ENCODE measurements around the gene SLC30A3.
A peak's percentile ranks its signal among the peaks of the same experiment; 100 is the strongest.

SLC30A3 gene

GRCh38 chr2:27261926-27262298 is 935 bp downstream of the SLC30A3 start:
- no peak for DNase-seq
- Histone ChIP-seq H3K27me3 (ENCODE audit: insufficient read depth, low read length, poor library complexity) (peaks cover 49% of the 10 kb centered on the region), H3K23ac (ENCODE audit: low read length) (no peak overlapping the region), H2BK120ac (ENCODE audit: low read depth, low read length) (no peak overlapping the region), H3K4me1 (ENCODE audit: control insufficient read depth, low read depth, low read length) (no peaks in the 10 kb centered on the region), H3K4ac (ENCODE audit: low read depth, low read length) (no peak overlapping the region), H4K5ac (ENCODE audit: low read length) (no peak overlapping the region), H3K4me3 (ENCODE audit: low read length) (no peak overlapping the region), H3K36me3 (ENCODE audit: control insufficient read depth, insufficient read depth, low read length) (no peaks in the 10 kb centered on the region), H4K8ac (ENCODE audit: low read depth, low read length) (no peak overlapping the region), H3K56ac (ENCODE audit: low read length) (no peak overlapping the region), H3K4me2 (ENCODE audit: low read length) (no peak overlapping the region), H3K9ac (ENCODE audit: low read length) (no peak overlapping the region), H2BK5ac (ENCODE audit: low read length) (no peak overlapping the region), H3K79me1 (ENCODE audit: low read length) (no peaks in the 10 kb centered on the region), H2BK15ac (replicated peaks; ENCODE audit: low read depth) (no peak overlapping the region), H3K18ac (ENCODE audit: low read length) (no peak overlapping the region), H3K27ac (ENCODE audit: low read depth, low read length) (no peak overlapping the region), H2AK5ac (ENCODE audit: low read length) (no peak overlapping the region), H3K79me2 (ENCODE audit: control insufficient read depth, insufficient read depth, low read length) (no peaks in the 10 kb centered on the region)
- WGBS (ENCODE audit: extremely low coverage, insufficient coverage, low lambda C conversion rate): no CpG with 5 or more reads among the region's 40 CpGs

DNA sequence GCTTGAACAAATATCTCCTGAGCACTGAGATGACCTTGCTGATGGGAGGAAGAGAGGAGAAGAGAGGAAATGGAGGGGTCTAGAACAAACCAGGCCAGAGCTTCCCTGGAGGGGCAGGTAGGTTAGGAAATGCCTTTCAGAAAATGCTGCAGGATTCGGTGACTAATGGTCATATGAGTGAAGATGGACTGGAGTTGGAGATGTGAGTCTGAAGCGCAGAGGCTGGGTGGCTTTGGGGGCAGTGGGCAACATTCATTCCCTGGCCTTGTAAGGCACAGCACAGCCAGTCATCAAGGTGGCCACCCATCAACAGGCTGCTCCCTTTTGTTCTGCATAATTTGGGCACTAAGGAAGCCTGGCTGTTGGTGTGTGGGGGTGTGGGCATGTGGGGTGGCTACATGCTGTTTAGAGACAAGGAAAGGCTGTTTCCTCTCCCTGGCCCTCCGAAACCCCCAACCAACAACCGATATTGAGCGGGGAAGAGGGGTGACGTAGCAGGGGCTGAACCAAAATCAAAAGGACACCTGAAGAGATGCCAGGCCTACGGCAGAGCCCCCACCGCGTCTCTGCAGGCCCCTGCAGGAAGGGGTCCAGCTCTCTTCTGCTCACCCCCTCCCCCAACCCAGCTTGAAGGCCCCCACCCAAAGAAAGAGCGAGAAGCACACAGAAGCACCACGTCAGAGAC is 1.5 kb downstream of the SLC30A3 start:
- peaks cover 48% of the 10 kb centered on the region for H3K27me3 ChIP-seq (ENCODE audit: insufficient read depth, low read length, poor library complexity)
- no peak overlapping the region for H3K4ac ChIP-seq (ENCODE audit: low read depth, low read length)
- no peak overlapping the region for H2AK5ac ChIP-seq (ENCODE audit: low read length)
- H3K23ac ChIP-seq (ENCODE audit: low read length): peak overlapping the region; percentile 9
- H2BK15ac ChIP-seq (replicated peaks; ENCODE audit: low read depth): no peak overlapping the region
- no CpG with 5 or more reads among the region's 11 CpGs for WGBS (ENCODE audit: extremely low coverage, insufficient coverage, low lambda C conversion rate)
- no peak overlapping the region for H3K56ac ChIP-seq (ENCODE audit: low read length)
- no peak overlapping the region for H4K5ac ChIP-seq (ENCODE audit: low read length)
- H3K4me2 ChIP-seq (ENCODE audit: low read length): no peak overlapping the region
- no peaks in the 10 kb centered on the region for H3K36me3 ChIP-seq (ENCODE audit: control insufficient read depth, insufficient read depth, low read length)
- H3K4me3 ChIP-seq (ENCODE audit: low read length): no peak overlapping the region
- H2BK5ac ChIP-seq (ENCODE audit: low read length): no peak overlapping the region
- H3K18ac ChIP-seq (ENCODE audit: low read length): no peak overlapping the region
- no peak overlapping the region for H3K9ac ChIP-seq (ENCODE audit: low read length)
- H3K4me1 ChIP-seq (ENCODE audit: control insufficient read depth, low read depth, low read length): no peaks in the 10 kb centered on the region
- no peaks in the 10 kb centered on the region for H3K79me2 ChIP-seq (ENCODE audit: control insufficient read depth, insufficient read depth, low read length)
- no peak overlapping the region for H3K27ac ChIP-seq (ENCODE audit: low read depth, low read length)
- H4K8ac ChIP-seq (ENCODE audit: low read depth, low read length): no peak overlapping the region
- no peaks in the 10 kb centered on the region for H3K79me1 ChIP-seq (ENCODE audit: low read length)
- H2BK120ac ChIP-seq (ENCODE audit: low read depth, low read length): no peak overlapping the region
- no peak for DNase-seq

GRCh38 chr2:27258051-27258450 is 4.8 kb downstream of the SLC30A3 start:
- H2BK5ac ChIP-seq (ENCODE audit: low read length): no peak overlapping the region
- no peak overlapping the region for H3K4ac ChIP-seq (ENCODE audit: low read depth, low read length)
- H3K4me3 ChIP-seq (ENCODE audit: low read length): no peak overlapping the region
- H3K9ac ChIP-seq (ENCODE audit: low read length): no peak overlapping the region
- H4K5ac ChIP-seq (ENCODE audit: low read length): no peak overlapping the region
- H2BK120ac ChIP-seq (ENCODE audit: low read depth, low read length): no peak overlapping the region
- H3K79me1 ChIP-seq (ENCODE audit: low read length): no peaks in the 10 kb centered on the region
- H3K27ac ChIP-seq (ENCODE audit: low read depth, low read length): no peak overlapping the region
- DNase-seq: no peak
- no peaks in the 10 kb centered on the region for H3K36me3 ChIP-seq (ENCODE audit: control insufficient read depth, insufficient read depth, low read length)
- H2BK15ac ChIP-seq (replicated peaks; ENCODE audit: low read depth): no peak overlapping the region
- H4K8ac ChIP-seq (ENCODE audit: low read depth, low read length): no peak overlapping the region
- H3K18ac ChIP-seq (ENCODE audit: low read length): no peak overlapping the region
- H2AK5ac ChIP-seq (ENCODE audit: low read length): no peak overlapping the region
- H3K27me3 ChIP-seq (ENCODE audit: insufficient read depth, low read length, poor library complexity): peaks cover 24% of the 10 kb centered on the region
- no peaks in the 10 kb centered on the region for H3K79me2 ChIP-seq (ENCODE audit: control insufficient read depth, insufficient read depth, low read length)
- no peak overlapping the region for H3K56ac ChIP-seq (ENCODE audit: low read length)
- no peak overlapping the region for H3K4me2 ChIP-seq (ENCODE audit: low read length)
- H3K23ac ChIP-seq (ENCODE audit: low read length): no peak overlapping the region
- H3K4me1 ChIP-seq (ENCODE audit: control insufficient read depth, low read depth, low read length): no peaks in the 10 kb centered on the region
- no CpG with 5 or more reads among the region's 8 CpGs for WGBS (ENCODE audit: extremely low coverage, insufficient coverage, low lambda C conversion rate)

DNA sequence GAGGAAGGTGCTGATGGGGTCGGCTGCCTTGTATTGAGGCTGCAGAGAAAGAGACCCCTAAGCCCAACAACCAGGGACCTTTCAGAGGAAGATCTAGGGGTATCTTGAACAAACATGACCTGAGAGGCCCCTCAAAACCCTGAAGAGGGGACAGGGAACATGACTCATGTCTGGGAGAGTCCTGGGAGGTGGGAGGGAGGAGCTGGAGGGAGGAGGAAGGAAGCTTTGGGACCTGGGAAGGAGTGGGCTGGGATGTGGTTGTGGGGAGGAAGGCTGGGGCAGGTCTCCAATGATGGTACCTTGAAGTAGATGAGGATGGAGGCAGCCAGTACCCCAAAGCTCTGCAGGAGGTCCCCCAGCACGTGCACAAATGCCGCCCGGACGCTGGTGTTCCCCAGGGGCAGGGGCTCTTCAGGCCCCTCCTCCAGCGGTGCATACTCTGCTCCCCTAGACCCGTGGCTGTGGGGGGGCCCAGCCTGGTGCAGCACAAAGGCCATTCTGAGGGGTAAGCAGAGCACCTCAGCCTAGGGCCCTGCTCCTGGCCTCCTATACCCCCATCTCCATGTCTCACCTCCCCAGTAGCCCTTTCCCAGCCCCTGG is 5.9 kb downstream of the SLC30A3 start:
- H3K4me3 ChIP-seq (ENCODE audit: low read length): no peak overlapping the region
- no peaks in the 10 kb centered on the region for H3K79me2 ChIP-seq (ENCODE audit: control insufficient read depth, insufficient read depth, low read length)
- H3K4me1 ChIP-seq (ENCODE audit: control insufficient read depth, low read depth, low read length): no peaks in the 10 kb centered on the region
- H3K79me1 ChIP-seq (ENCODE audit: low read length): no peaks in the 10 kb centered on the region
- H3K36me3 ChIP-seq (ENCODE audit: control insufficient read depth, insufficient read depth, low read length): no peaks in the 10 kb centered on the region
- DNase-seq: no peak
- H2BK15ac ChIP-seq (replicated peaks; ENCODE audit: low read depth): no peak overlapping the region
- H3K27ac ChIP-seq (ENCODE audit: low read depth, low read length): no peak overlapping the region
- no peak overlapping the region for H3K18ac ChIP-seq (ENCODE audit: low read length)
- no peak overlapping the region for H3K4me2 ChIP-seq (ENCODE audit: low read length)
- no peak overlapping the region for H2BK120ac ChIP-seq (ENCODE audit: low read depth, low read length)
- no peak overlapping the region for H4K8ac ChIP-seq (ENCODE audit: low read depth, low read length)
- no peak overlapping the region for H4K5ac ChIP-seq (ENCODE audit: low read length)
- no peak overlapping the region for H3K9ac ChIP-seq (ENCODE audit: low read length)
- no peak overlapping the region for H3K4ac ChIP-seq (ENCODE audit: low read depth, low read length)
- H3K23ac ChIP-seq (ENCODE audit: low read length): no peak overlapping the region
- H2AK5ac ChIP-seq (ENCODE audit: low read length): no peak overlapping the region
- no peak overlapping the region for H2BK5ac ChIP-seq (ENCODE audit: low read length)
- H3K27me3 ChIP-seq (ENCODE audit: insufficient read depth, low read length, poor library complexity): peaks cover 15% of the 10 kb centered on the region
- no CpG with 5 or more reads among the region's 7 CpGs for WGBS (ENCODE audit: extremely low coverage, insufficient coverage, low lambda C conversion rate)
- no peak overlapping the region for H3K56ac ChIP-seq (ENCODE audit: low read length)

GRCh38 chr2:27255660-27256059 is 7.2 kb downstream of the SLC30A3 start:
- no peak overlapping the region for H2BK5ac ChIP-seq (ENCODE audit: low read length)

GRCh38 chr2:27255187-27255586 is 7.7 kb downstream of the SLC30A3 start:
- Histone ChIP-seq H3K79me1 (ENCODE audit: low read length) (no peaks in the 10 kb centered on the region), H3K4me1 (ENCODE audit: control insufficient read depth, low read depth, low read length) (peaks cover 3% of the 10 kb centered on the region), H2BK15ac (replicated peaks; ENCODE audit: low read depth) (no peak overlapping the region), H2BK120ac (ENCODE audit: low read depth, low read length) (no peak overlapping the region), H3K27me3 (ENCODE audit: insufficient read depth, low read length, poor library complexity) (no peaks in the 10 kb centered on the region), H3K23ac (ENCODE audit: low read length) (no peak overlapping the region), H3K36me3 (ENCODE audit: control insufficient read depth, insufficient read depth, low read length) (no peaks in the 10 kb centered on the region), H3K79me2 (ENCODE audit: control insufficient read depth, insufficient read depth, low read length) (no peaks in the 10 kb centered on the region), H3K18ac (ENCODE audit: low read length) (no peak overlapping the region), H3K9ac (ENCODE audit: low read length) (no peak overlapping the region), H2BK5ac (ENCODE audit: low read length) (no peak overlapping the region), H4K8ac (ENCODE audit: low read depth, low read length) (no peak overlapping the region), H3K4ac (ENCODE audit: low read depth, low read length) (no peak overlapping the region), H3K4me3 (ENCODE audit: low read length) (no peak overlapping the region), H2AK5ac (ENCODE audit: low read length) (no peak overlapping the region), H4K5ac (ENCODE audit: low read length) (no peak overlapping the region), H3K56ac (ENCODE audit: low read length) (no peak overlapping the region), H3K4me2 (ENCODE audit: low read length) (no peak overlapping the region), H3K27ac (ENCODE audit: low read depth, low read length) (no peak overlapping the region)
- WGBS (ENCODE audit: extremely low coverage, insufficient coverage, low lambda C conversion rate): no CpG with 5 or more reads among the region's 13 CpGs
- no peak for DNase-seq

More at GRCh38 chr2:27255660-27256059, 7.2 kb downstream of the SLC30A3 start:
- Histone ChIP-seq H3K27ac (ENCODE audit: low read depth, low read length) (no peak overlapping the region), H3K36me3 (ENCODE audit: control insufficient read depth, insufficient read depth, low read length) (no peaks in the 10 kb centered on the region), H3K79me1 (ENCODE audit: low read length) (no peaks in the 10 kb centered on the region), H3K79me2 (ENCODE audit: control insufficient read depth, insufficient read depth, low read length) (no peaks in the 10 kb centered on the region), H3K4me3 (ENCODE audit: low read length) (no peak overlapping the region), H2BK15ac (replicated peaks; ENCODE audit: low read depth) (no peak overlapping the region), H4K8ac (ENCODE audit: low read depth, low read length) (no peak overlapping the region), H3K4ac (ENCODE audit: low read depth, low read length) (no peak overlapping the region), H2AK5ac (ENCODE audit: low read length) (no peak overlapping the region), H3K56ac (ENCODE audit: low read length) (no peak overlapping the region), H3K23ac (ENCODE audit: low read length) (no peak overlapping the region), H3K4me2 (ENCODE audit: low read length) (no peak overlapping the region), H3K27me3 (ENCODE audit: insufficient read depth, low read length, poor library complexity) (peaks cover 2% of the 10 kb centered on the region), H2BK120ac (ENCODE audit: low read depth, low read length) (no peak overlapping the region), H3K4me1 (ENCODE audit: control insufficient read depth, low read depth, low read length) (no peaks in the 10 kb centered on the region), H3K18ac (ENCODE audit: low read length) (no peak overlapping the region), H3K9ac (ENCODE audit: low read length) (no peak overlapping the region), H4K5ac (ENCODE audit: low read length) (no peak overlapping the region)
- DNase-seq: no peak
- no CpG with 5 or more reads among the region's 1 CpG for WGBS (ENCODE audit: extremely low coverage, insufficient coverage, low lambda C conversion rate)

Data from mesendoderm (in vitro differentiated cells).